Progenitor cell of endocrine pancreas (in vitro differentiated cells): ENCODE measurements around the gene MED14. TPM values are rescaled to one million over a fixed set of nuclear protein-coding genes. Genes with fewer than 3 reads are reported as not detected.

Experiments
- DNase-seq: peaks from one replicate; pipeline ENCODE4 v3.0.0; 2021; ENCODE audit warnings: low spot score; ENCODE audit not compliant: unreplicated experiment
- H3K27ac Mint-ChIP-seq: 2 replicates; pipeline ENCODE4 v1.8.0; 2021; ENCODE audit warnings: mild to moderate bottlenecking, moderate library complexity, mixed read lengths
- H3K27me3 Mint-ChIP-seq: 2 replicates; pipeline ENCODE4 v1.8.0; 2021; ENCODE audit warnings: mixed read lengths
- H3K36me3 Mint-ChIP-seq: 2 replicates; pipeline ENCODE4 v1.8.0; 2022; ENCODE audit warnings: mixed read lengths; ENCODE audit not compliant: insufficient read depth
- H3K4me1 Mint-ChIP-seq: 2 replicates; pipeline ENCODE4 v1.8.0; 2021; ENCODE audit warnings: low read depth, mixed read lengths
- H3K4me3 Mint-ChIP-seq: 2 replicates; pipeline ENCODE4 v1.8.0; 2021; ENCODE audit warnings: low read depth, mild to moderate bottlenecking, moderate library complexity, mixed read lengths
- H3K9me3 Mint-ChIP-seq: 2 replicates; pipeline ENCODE4 v1.8.0; 2021; ENCODE audit warnings: low read depth, mixed read lengths
- total RNA-seq: library from RNA; stranded (reverse); gene quantifications from 2 replicates; pipeline ENCODE4 v1.2.1, GENCODE V29; 2021
- TF ChIP-seq, protein P1 (sequence below): fragments of 200-600 bp; sonication (generic); IDR thresholded peaks from one replicate; pipeline ENCODE4 v1.5.0; 2021; ENCODE audit warnings: antibody characterized with exemption, mild to moderate bottlenecking; ENCODE audit not compliant: unreplicated experiment

The MED14 gene
- total RNA-seq, 1 donor from 2014 or later, result 58.2 TPM

DNA sequence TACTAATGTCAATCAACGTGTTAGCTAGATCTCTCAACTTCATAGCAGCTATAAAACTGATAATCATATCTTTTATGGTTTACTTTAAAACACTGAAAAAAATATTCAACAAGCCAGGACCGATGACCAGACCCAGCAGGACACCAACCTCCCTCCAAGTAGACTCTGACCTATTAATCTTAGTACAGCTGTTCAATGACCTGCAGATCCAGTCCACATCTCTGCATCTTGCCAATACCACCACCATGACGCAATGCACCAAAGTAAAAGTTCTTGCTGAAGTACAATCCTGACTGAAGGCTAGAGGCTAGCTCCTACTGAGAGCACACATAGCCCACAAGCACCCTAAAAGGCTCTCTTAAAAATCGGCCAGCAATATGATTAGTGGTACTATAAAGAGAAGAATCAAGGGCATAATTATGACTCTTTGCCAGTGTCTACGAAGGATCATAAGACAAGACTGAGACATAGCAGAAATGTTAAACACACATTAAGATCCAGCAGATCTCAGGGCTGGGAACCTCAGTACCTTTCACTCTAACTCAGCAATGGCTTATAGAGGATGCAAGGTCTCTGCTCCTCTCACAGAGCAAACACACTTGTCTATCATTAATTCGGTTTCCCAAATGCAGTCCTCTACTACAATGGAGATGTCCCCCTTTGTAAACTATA, 7.6 kb downstream of the MED14 start:
- no peaks in the 10 kb centered on the region for H3K27me3 Mint-ChIP-seq
- peaks cover 8% of the 10 kb centered on the region for H3K36me3 Mint-ChIP-seq
- TF ChIP-seq, protein P1, sequence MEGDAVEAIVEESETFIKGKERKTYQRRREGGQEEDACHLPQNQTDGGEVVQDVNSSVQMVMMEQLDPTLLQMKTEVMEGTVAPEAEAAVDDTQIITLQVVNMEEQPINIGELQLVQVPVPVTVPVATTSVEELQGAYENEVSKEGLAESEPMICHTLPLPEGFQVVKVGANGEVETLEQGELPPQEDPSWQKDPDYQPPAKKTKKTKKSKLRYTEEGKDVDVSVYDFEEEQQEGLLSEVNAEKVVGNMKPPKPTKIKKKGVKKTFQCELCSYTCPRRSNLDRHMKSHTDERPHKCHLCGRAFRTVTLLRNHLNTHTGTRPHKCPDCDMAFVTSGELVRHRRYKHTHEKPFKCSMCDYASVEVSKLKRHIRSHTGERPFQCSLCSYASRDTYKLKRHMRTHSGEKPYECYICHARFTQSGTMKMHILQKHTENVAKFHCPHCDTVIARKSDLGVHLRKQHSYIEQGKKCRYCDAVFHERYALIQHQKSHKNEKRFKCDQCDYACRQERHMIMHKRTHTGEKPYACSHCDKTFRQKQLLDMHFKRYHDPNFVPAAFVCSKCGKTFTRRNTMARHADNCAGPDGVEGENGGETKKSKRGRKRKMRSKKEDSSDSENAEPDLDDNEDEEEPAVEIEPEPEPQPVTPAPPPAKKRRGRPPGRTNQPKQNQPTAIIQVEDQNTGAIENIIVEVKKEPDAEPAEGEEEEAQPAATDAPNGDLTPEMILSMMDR, result no peak
- DNase-seq, result no peak
- H3K27ac Mint-ChIP-seq, result no peak overlapping the region
- peaks cover 18% of the 10 kb centered on the region for H3K4me1 Mint-ChIP-seq
- no peak overlapping the region for H3K4me3 Mint-ChIP-seq
- H3K9me3 Mint-ChIP-seq, result peaks cover 10% of the 10 kb centered on the region

DNA sequence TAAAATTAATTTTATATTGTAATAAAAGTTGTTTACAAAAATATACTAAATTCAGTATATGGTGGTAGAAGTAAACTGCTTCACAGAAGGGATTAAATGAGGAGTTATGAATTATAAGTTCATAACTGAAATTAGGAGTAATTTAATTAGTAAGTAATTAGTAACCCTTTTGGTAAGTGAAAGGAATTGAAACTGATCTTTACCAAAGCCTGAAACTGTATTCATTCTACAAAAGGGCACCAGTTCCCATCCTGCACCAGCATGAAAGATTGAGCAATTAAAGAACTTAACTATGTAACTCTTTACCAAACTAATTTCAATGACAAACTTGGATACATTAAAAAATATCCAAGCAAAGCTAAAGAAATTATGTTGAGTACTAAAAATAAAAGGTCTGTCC, 8.2 kb downstream of the MED14 start:
- Mint-ChIP-seq H3K4me3 (no peak overlapping the region), H3K27me3 (no peaks in the 10 kb centered on the region), H3K27ac (no peak overlapping the region), H3K9me3 (peaks cover 10% of the 10 kb centered on the region), H3K36me3 (peaks cover 8% of the 10 kb centered on the region), H3K4me1 (peaks cover 18% of the 10 kb centered on the region)
- DNase-seq, result no peak
- TF ChIP-seq, protein P1, result no peak

DNA sequence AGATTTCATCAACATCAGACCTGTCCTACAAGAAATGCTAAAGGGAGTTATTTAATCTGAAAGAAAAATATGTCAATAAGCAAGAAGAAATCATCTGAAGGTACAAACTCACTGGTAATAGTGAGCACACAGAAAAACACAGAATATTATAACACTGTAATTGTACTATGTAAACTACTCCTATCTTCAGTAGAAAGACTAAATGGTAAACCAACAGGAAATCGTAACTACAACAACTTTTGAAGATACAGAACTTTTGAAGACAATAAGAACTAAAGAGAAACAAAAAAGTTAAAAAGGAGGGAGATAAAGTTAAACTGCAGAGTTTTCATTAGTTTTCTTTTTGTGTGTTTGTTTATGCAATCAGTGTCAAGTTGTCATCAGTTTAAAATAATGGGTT, 12.4 kb downstream of the MED14 start:
- Mint-ChIP-seq H3K4me1 (peaks cover 2% of the 10 kb centered on the region), H3K27me3 (no peaks in the 10 kb centered on the region), H3K9me3 (peaks cover 25% of the 10 kb centered on the region), H3K36me3 (peaks cover 12% of the 10 kb centered on the region), H3K27ac (no peak overlapping the region), H3K4me3 (no peak overlapping the region)
- no peak for DNase-seq
- TF ChIP-seq, protein P1, result no peak

DNA sequence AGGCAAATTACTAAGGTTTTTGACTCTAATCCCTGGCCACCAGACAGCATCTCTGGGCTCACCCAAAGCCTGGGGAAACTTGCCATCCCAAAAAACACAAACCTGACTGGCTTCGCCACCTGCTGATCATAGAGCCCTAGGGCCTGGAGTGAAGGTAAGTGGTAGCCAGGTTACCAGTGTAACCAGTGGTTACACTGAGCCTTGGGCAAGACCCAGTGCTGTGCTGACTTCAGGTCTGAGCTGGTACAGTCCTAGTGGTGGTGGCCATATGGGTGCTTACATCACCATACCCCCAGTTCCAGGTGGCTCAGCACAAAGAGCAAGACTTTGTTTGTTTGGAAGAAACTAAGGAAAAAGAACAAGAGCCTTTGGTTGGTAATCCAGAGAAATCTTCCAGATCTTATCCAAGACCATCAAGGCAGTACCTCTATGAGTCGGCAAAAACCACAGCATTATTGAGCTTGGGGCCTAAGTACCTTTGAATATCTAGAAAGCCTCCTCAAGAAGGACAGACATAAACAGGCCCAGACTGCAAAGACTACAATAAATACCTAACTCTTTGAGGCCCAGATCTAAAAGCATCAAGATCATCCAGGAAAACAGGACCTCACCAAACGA, 13.7 kb downstream of the MED14 start:
- Mint-ChIP-seq H3K36me3 (peaks cover 14% of the 10 kb centered on the region), H3K4me3 (no peak overlapping the region), H3K4me1 (peaks cover 2% of the 10 kb centered on the region), H3K27me3 (no peaks in the 10 kb centered on the region), H3K9me3 (peaks cover 26% of the 10 kb centered on the region), H3K27ac (no peak overlapping the region)
- TF ChIP-seq, protein P1, result no peak
- no peak for DNase-seq

DNA sequence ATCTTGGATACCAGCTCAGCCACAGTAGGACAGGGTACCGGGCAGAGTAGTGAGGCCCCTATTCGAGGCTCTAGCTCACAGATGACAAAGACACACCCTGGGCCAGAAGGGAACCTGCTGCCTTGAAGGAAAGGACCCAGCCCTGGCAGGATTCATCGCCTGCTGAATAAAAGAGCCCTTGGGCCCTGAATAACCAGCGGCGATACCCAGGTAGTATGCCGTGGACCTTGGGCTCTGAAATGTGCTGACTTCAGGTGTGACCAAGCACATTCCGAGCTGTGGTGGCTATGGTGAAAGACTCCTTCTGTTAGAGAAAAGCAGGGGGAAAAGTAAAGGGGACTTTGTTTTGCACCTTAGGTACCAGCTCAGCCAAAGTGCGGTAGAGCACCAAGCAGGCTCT, 14.6 kb downstream of the MED14 start:
- peaks cover 14% of the 10 kb centered on the region for H3K36me3 Mint-ChIP-seq

More for the DNA sequence above, 14.6 kb downstream of the MED14 start:
- Mint-ChIP-seq H3K27me3 (no peaks in the 10 kb centered on the region), H3K9me3 (peaks cover 32% of the 10 kb centered on the region), H3K27ac (no peak overlapping the region), H3K4me3 (no peak overlapping the region), H3K4me1 (peaks cover 2% of the 10 kb centered on the region)
- DNase-seq, result no peak
- TF ChIP-seq, protein P1, result no peak
